Activated B cell treated with CpG ODN at 0.5 μM for 24 hours (primary cell): Measurements from ENCODE around the gene GATAD2A. TPM values are rescaled to one million over a fixed set of nuclear protein-coding genes. Genes with fewer than 3 reads are reported as not detected.

ENCODE experiments used
- ATAC-seq: fragments of 200-7000 bp; cut with Tn5 transposase; one replicate; pipeline ENCODE4 v1.10.0; 2021; ENCODE audit warnings: low read depth, mild to moderate bottlenecking, moderate library complexity
- CTCF ChIA-PET: fragments of 350-600 bp; sonication (Branson Sonifier 250); formaldehyde crosslinking; loops from one replicate; lab custom pipeline; 2021; ENCODE audit warnings: antibody characterized with exemption; lab: Charles Lee
- POLR2A ChIA-PET: fragments of 350-600 bp; sonication (Branson Sonifier 250); formaldehyde crosslinking; loops from one replicate; lab custom pipeline; 2021; ENCODE audit warnings: antibody characterized with exemption; lab: Charles Lee
- DNase-seq: peaks from one replicate; pipeline ENCODE4 v3.0.0; 2022
- H3K27ac Mint-ChIP-seq: one replicate; pipeline ENCODE4 v1.8.0; 2020; ENCODE audit warnings: mixed read lengths
- H3K27me3 Mint-ChIP-seq: one replicate; pipeline ENCODE4 v1.8.0; 2021; ENCODE audit warnings: mixed read lengths
- H3K36me3 Mint-ChIP-seq: one replicate; pipeline ENCODE4 v1.8.0; 2021; ENCODE audit warnings: low read depth, mixed read lengths
- H3K4me1 Mint-ChIP-seq: one replicate; pipeline ENCODE4 v1.8.0; 2021; ENCODE audit warnings: mixed read lengths
- H3K4me3 Mint-ChIP-seq: one replicate; pipeline ENCODE4 v1.8.0; 2020; ENCODE audit warnings: mild to moderate bottlenecking, mixed read lengths
- H3K9me3 Mint-ChIP-seq: one replicate; pipeline ENCODE4 v1.8.0; 2020; ENCODE audit warnings: mixed read lengths
- intact Hi-C: fragments of 100-400 bp; cut with micrococcal nuclease; formaldehyde crosslinking; loops from one replicate; pipeline ENCODE4 v1.15.1; 2024
- total RNA-seq: library from RNA; stranded (reverse); gene quantifications from 2 replicates; pipeline ENCODE4 v1.2.3, GENCODE V29; 2022
- TF ChIP-seq, protein P1 (sequence below): fragments of 200-600 bp; IDR thresholded peaks from one replicate; pipeline ENCODE4 v1.8.0; 2022; ENCODE audit warnings: antibody characterized with exemption, mild to moderate bottlenecking

Gene GATAD2A
- total RNA-seq, 1 donor from 2014 or later = 116 TPM

DNA sequence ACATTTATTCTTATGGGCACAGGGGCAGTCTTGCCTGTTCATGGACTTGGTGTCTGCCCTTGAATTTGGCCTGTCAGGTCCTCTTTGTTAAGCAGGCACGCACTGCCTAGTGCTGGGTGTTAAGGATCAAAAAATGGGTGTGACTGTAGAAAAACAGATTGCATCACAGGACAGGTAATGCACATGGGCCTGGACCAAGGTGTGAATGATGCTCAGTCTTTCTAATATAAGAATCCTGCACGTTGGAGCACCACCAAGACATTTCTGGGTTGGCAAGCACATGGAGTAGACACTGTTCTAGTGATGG is 33.7 kb downstream of the GATAD2A start:
- Mint-ChIP-seq H3K36me3 (peaks cover 33% of the 10 kb centered on the region), H3K4me3 (no peak overlapping the region), H3K27me3 (no peaks in the 10 kb centered on the region), H3K4me1 (peaks cover 52% of the 10 kb centered on the region), H3K9me3 (no peaks in the 10 kb centered on the region), H3K27ac (no peak overlapping the region)
- CTCF ChIA-PET = no interaction called here
- intact Hi-C loops = no loop called here
- ATAC-seq = no peak
- no peak for DNase-seq
- TF ChIP-seq, protein P1, sequence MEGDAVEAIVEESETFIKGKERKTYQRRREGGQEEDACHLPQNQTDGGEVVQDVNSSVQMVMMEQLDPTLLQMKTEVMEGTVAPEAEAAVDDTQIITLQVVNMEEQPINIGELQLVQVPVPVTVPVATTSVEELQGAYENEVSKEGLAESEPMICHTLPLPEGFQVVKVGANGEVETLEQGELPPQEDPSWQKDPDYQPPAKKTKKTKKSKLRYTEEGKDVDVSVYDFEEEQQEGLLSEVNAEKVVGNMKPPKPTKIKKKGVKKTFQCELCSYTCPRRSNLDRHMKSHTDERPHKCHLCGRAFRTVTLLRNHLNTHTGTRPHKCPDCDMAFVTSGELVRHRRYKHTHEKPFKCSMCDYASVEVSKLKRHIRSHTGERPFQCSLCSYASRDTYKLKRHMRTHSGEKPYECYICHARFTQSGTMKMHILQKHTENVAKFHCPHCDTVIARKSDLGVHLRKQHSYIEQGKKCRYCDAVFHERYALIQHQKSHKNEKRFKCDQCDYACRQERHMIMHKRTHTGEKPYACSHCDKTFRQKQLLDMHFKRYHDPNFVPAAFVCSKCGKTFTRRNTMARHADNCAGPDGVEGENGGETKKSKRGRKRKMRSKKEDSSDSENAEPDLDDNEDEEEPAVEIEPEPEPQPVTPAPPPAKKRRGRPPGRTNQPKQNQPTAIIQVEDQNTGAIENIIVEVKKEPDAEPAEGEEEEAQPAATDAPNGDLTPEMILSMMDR = no peak
- POLR2A ChIA-PET = interaction anchor here (0.6 kb wide), 1 partner anchor 267 kb away, joined by 3 read pairs; no protein-coding TSS in a partner anchor

DNA sequence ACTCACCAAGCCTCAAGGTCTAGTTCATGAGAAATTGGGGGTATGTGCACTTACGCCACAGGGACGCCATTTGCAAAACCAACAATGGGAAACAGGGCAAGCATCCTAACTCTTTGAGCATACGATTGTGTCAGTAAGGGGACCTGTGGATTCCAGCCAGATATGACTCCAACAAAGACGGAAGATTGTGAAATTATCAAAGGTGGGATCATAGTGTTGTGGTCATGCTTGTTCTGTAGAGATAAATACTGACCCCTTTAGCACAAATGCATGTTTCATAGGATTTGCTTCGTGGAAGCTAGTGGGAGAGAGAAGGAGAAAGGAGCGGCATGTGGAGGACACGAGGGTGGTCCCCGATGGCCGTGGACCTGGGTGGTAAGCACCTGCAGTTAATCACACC is 37.8 kb downstream of the GATAD2A start:
- POLR2A ChIA-PET = interaction anchor here (1.7 kb wide), 1 partner anchor 9 kb away, joined by 4 read pairs; no protein-coding TSS in a partner anchor
- ATAC-seq (no peak), DNase-seq (no peak)
- Mint-ChIP-seq H3K4me1 (peaks cover 70% of the 10 kb centered on the region), H3K27me3 (no peaks in the 10 kb centered on the region), H3K36me3 (peaks cover 21% of the 10 kb centered on the region), H3K9me3 (no peaks in the 10 kb centered on the region), H3K27ac (peak overlapping the region; percentile 3), H3K4me3 (no peak overlapping the region)
- CTCF ChIA-PET = no interaction called here
- intact Hi-C loops = no loop called here
- TF ChIP-seq, protein P1 = no peak

DNA sequence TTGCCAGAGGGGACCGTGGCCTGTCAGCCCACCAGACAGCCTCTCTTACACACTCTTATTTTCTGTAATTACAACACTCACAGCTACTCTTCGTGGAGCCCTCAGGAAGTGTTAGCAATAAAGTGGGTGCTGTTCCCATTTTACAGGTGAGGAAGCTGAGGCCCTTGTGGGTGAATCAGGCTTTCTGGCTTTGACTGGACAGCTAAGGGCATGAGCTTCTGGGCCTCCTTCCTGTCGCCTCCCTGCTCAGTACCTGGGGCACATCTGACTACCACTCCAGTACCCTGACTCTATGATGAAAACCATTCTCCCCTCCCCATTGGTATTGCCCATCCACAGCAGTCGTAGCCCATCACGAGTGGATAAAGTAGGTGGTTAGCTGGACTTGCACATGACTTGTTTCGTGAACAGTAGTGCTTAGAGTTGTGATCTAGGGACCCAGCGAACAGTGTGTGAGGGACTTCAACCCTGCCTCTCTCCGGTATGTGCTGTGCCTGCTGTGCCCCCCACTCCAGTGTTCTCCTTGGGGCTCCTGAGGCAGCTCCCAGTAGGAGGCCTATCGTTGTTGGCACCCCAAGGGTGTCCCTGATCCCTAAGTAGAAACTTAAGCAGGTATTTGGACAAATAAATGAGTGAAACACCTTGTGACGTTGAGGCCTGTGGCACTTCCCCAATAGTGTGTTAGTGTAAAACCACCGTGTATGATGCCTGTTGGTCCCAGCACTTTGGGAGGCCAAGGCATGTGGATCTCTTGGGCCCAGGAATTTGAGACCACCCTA is 38.6 kb downstream of the GATAD2A start:
- Mint-ChIP-seq H3K36me3 (peaks cover 21% of the 10 kb centered on the region), H3K4me1 (peaks cover 68% of the 10 kb centered on the region), H3K27ac (peak overlapping the region; percentile 78), H3K9me3 (no peaks in the 10 kb centered on the region), H3K4me3 (peak overlapping the region; percentile 54), H3K27me3 (no peaks in the 10 kb centered on the region)
- DNase-seq (no peak), ATAC-seq (no peak)
- ChIA-PET CTCF (no interaction called here), POLR2A (interaction anchor here (0.5 to 1.7 kb wide), 7 partner anchors 10 to 412 kb away, joined by 3 to 7 read pairs (median 6); partner anchors contain the start of gene GATAD2A)
- TF ChIP-seq, protein P1 = no peak
- intact Hi-C loops = loop anchor here (2.0 kb wide), 1 partner anchor 37 kb away; no protein-coding TSS in a partner anchor

DNA sequence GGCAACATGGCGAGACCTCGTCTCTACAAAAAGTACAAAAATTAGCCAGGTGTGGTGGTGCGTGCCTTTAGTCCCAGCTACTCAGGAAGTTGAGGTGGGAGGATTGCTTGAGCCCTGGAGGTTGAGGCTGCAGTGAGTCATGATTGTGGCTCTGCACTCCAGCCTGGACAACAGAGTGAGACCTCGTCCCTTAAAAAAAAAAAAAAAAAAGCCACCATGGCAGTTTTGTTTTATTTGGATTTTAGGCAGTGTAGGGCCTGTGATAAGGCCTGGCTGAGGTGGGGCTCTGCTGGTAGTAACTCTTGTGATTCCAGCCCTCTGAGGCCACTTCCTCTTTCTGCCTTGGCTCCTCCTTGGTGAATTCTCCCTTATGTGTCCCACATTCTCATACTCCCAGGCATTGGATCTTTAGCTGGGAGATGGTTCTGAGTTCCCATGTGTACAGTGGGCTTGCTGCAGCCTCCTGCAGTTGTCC is 39.2 kb downstream of the GATAD2A start:
- no peak for DNase-seq
- peaks cover 64% of the 10 kb centered on the region for H3K4me1 Mint-ChIP-seq
- H3K27me3 Mint-ChIP-seq = no peaks in the 10 kb centered on the region
- no peaks in the 10 kb centered on the region for H3K9me3 Mint-ChIP-seq
- TF ChIP-seq, protein P1 = no peak
- ChIA-PET CTCF (no interaction called here), POLR2A (interaction anchor here (0.6 to 0.9 kb wide), 7 partner anchors 11 to 59 kb away, joined by 3 to 7 read pairs (median 6); partner anchors contain the start of gene GATAD2A)
- H3K4me3 Mint-ChIP-seq = peak overlapping the region; percentile 54
- peaks cover 14% of the 10 kb centered on the region for H3K36me3 Mint-ChIP-seq
- intact Hi-C loops = loop anchor here (1.0 to 2.0 kb wide), 2 partner anchors 38 to 46 kb away; no protein-coding TSS in a partner anchor
- peak overlapping the region; percentile 78 for H3K27ac Mint-ChIP-seq
- ATAC-seq = peak; percentile 65

DNA sequence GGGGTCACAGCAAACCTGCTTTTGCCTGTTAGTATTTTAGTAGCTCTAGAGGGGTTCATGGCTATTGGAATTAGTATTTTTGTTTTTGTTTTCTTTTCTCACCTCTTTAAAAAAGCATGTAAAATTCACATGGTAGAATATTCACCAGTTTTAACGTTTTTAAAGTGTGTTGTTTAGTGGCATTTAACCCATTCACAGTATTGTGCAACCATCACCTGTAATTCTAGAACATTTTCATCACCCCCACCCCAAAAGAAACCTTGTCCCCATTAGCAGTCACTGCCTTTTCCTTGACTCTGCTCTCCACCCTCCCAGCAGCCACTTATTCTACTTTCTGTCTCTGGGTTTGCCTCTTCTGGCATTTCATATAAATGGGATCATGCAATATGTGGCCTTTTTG is 39.8 kb downstream of the GATAD2A start:
- DNase-seq (no peak), ATAC-seq (no peak)
- Mint-ChIP-seq H3K9me3 (no peaks in the 10 kb centered on the region), H3K4me1 (peaks cover 61% of the 10 kb centered on the region), H3K27ac (peak overlapping the region; percentile 78), H3K4me3 (peak overlapping the region; percentile 54), H3K36me3 (peaks cover 11% of the 10 kb centered on the region), H3K27me3 (no peaks in the 10 kb centered on the region)
- ChIA-PET CTCF (no interaction called here), POLR2A (interaction anchor here (0.6 to 0.7 kb wide), 2 partner anchors 14 to 15 kb away, joined by 5 to 7 read pairs; no protein-coding TSS in a partner anchor)
- intact Hi-C loops = loop anchor here (1.0 to 2.0 kb wide), 2 partner anchors 38 to 45 kb away; no protein-coding TSS in a partner anchor
- TF ChIP-seq, protein P1 = no peak
